Ishikawa (cell line): ENCODE results near the gene ADD3.

Source experiments
- MAX ChIP-seq: IDR thresholded peaks from 2 replicates; pipeline ENCODE4 v1.6.1; 2012
- ZBTB7A ChIP-seq: IDR thresholded peaks from 2 replicates; pipeline ENCODE4 v1.6.1; 2012; ENCODE audit warnings: low read depth

GRCh38 chr10:109993551-109994330, 14.0 kb upstream of the ADD3 start:
- TF ChIP-seq MAX (no peak), ZBTB7A (no peak)
